PC-3 (cell line): Measurements from ENCODE around the gene UCKL1.

Experiments
- EZH2 ChIP-seq: fragments of 300-600 bp; sonication (generic); IDR thresholded peaks from one replicate; pipeline ENCODE4 v1.6.1; 2017; ENCODE audit warnings: antibody characterized with exemption, mild to moderate bottlenecking, low read length; ENCODE audit not compliant: unreplicated experiment
- EZH2phosphoT487 ChIP-seq: fragments of 300-600 bp; sonication (generic); IDR thresholded peaks from 2 replicates; pipeline ENCODE4 v1.6.1; 2018; ENCODE audit warnings: mild to moderate bottlenecking, antibody characterized with exemption, low read length, borderline replicate concordance
- TF ChIP-seq, protein P1 (sequence below): fragments of 300-600 bp; sonication (generic); conservative IDR thresholded peaks from 2 replicates; pipeline ENCODE4 v1.5.1; 2017; ENCODE audit warnings: antibody characterized with exemption, low read depth, mild to moderate bottlenecking, low read length

DNA sequence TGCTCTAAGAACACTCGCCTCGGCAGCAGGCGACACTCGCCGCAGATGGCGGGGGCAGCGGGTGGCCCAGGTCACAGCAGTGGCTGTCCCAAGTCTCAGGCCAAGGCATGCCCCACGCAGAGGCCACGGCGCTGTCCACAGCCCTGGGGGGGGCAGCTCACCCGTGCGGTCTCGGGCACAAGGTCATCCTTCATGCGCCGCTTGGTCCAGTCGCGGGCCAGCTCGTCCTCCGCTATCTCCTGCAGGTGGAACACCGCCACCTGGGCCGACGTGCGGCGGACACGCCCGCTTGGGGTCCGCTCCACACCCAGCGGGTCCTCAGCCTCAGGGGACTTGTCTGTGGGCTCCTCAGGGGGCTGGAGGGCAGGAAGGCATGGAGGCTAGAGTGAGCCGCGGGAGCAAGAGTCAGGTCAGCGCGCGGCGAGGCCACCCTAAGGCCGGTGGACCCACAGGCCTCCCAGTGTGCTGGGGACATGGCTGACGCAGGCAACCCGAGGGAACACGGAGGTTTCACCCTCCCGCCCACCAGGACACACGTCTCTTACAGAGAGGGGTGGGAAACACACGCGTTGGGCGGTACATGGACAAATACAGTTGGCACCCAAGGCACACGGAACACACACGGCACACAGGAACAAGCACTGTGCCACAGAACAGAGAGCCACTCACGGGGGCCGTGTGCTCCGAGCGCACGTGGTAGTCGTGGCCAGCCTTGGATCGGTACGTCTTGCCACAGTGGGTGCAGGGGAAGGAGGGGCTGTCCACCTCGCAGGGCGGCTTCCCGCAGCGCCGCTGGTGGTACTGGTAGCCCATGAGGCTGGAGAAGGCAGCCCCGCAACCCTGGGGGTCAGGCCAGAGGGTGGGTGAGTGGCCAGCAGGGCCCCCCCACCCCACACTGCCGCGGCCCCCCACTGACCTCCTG, 6.5 kb upstream of the UCKL1 start:
- TF ChIP-seq, protein P1, sequence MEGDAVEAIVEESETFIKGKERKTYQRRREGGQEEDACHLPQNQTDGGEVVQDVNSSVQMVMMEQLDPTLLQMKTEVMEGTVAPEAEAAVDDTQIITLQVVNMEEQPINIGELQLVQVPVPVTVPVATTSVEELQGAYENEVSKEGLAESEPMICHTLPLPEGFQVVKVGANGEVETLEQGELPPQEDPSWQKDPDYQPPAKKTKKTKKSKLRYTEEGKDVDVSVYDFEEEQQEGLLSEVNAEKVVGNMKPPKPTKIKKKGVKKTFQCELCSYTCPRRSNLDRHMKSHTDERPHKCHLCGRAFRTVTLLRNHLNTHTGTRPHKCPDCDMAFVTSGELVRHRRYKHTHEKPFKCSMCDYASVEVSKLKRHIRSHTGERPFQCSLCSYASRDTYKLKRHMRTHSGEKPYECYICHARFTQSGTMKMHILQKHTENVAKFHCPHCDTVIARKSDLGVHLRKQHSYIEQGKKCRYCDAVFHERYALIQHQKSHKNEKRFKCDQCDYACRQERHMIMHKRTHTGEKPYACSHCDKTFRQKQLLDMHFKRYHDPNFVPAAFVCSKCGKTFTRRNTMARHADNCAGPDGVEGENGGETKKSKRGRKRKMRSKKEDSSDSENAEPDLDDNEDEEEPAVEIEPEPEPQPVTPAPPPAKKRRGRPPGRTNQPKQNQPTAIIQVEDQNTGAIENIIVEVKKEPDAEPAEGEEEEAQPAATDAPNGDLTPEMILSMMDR, result no peak
- TF ChIP-seq EZH2, result no peak
- no peak for TF ChIP-seq EZH2phosphoT487
